ENCODE measurements around the gene VSIG10.

VSIG10 gene

DNA sequence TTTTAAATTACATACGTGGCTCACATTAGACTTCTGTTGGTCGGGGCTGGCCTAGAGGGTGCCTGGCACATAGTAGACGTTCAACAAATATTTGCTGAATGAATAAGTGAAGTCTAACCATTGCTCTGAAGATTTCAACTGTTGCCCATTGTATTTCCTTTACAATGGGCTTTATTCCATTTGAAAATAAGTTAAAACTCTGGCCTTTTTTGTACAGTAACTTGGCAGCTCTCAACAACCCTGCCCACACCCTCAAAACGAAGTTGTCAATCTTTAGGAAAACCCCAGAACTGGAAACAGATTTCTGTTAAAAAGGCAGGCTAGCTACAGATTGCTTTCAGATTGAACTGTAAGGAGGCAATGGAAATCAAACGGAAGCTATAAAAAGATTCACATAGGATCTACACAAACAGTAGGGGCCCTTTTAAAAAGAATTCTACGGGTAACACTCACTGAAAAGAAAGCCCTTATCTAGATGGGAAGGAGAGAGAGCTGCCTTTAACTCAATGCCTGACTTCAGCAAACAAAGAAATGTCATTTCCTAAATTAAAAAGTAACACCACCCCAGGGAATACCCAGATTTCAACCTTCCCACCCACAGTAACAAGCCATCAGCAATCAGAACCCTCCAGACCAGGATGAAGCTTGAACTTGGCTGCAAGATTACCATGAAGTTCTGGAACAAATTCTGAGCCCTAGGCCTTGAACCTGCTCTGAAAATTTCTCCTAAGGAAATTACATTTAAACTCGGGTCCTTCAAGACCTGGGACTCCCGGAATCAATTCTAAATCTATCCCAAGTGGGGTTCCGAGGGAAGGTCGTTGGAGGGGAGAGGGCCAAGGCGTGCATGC, 44.2 kb downstream of the VSIG10 start:
- DNase-seq = no peak

GRCh38 chr12:118058881-118059280, 44.9 kb downstream of the VSIG10 start:
- no peak for DNase-seq

- no peak for DNase-seq
Observed at GRCh38 chr12:118058227-118058626, 45.6 kb downstream of the VSIG10 start.

DNA sequence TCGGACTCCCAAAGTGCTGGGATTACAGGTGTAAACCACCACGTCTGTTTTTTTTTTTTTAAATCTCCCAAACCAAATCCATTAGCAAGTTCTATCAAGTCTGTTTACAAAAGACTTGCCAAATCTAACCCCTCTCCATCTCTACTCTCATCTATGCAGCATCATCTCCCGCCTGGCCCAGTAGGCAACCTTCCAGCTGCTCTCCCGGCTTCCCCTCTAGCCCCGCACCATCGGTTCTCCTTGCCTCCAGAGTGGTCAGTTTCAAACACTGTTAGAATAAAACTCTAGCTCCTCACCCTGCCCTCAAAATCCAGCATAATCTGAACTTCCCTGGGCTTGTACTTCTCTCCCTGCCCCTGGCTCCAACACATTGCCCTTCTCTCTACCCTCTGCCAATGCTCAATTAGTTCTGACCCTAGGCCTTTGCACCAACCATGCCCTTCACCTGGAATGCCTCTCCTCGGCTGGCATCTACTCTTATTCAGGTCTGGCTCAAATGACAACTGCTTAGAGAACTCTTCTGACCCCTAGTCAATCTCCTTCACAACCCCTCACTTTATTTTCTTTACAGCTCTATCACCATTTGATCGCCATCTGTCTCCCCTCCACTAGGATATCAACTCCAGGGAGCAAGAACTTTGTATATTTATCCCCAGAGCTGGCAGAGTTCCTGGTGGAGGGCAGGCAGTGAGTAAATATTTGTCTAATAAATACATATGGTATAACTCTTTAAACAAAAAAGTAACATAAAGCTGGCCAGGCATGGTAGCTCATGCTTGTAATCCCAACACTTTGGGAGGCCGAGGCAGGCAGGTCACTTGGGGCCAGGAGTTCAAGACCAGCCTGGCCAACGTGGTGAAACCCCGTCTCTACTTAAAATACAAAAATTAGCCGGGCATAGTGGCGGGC, 47.7 kb downstream of the VSIG10 start:
- peak; percentile 57 for DNase-seq

- DNase-seq = peak; percentile 69
Observed at GRCh38 chr12:118055144-118055557, 48.7 kb downstream of the VSIG10 start.

GRCh38 chr12:118053071-118053985, 50.5 kb downstream of the VSIG10 start:
- DNase-seq = no peak

DNA sequence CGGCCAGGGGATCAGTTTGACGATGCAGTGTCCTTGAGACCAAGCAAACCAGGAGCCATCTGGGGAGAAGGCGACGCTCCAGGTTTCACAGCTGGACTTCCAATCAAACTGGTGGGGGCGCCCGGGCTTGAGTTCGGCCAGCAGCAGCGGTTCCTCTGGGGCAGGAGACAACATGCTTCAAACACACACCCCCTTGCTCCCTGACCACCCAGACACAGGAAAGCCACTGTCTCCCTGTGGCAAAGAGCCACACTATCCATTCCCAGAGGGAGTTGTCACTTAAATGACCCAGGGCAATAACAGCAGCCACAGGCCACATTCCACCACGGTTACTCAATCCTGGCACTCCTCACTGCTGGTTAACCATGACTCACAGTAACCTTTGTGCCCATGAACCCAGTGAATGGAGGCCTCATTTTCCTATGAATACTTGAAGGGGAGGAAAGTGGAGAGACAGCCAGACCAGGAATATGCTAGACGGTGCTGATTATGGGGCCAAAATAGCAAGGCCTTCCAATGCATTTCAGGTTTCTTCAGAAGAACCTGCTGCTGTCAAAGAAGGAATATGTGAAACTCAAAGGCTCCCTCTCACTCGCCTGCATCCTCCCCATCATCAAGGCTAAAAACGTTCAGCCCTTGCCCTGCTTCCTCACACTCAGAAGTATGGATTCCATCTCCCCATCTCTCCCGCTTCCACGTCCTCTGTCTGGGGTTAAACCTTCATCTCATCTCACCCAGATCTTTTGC, 51.3 kb downstream of the VSIG10 start:
- DNase-seq = no peak

GRCh38 chr12:118050972-118051910, 52.6 kb downstream of the VSIG10 start:
- no peak for DNase-seq

DNA sequence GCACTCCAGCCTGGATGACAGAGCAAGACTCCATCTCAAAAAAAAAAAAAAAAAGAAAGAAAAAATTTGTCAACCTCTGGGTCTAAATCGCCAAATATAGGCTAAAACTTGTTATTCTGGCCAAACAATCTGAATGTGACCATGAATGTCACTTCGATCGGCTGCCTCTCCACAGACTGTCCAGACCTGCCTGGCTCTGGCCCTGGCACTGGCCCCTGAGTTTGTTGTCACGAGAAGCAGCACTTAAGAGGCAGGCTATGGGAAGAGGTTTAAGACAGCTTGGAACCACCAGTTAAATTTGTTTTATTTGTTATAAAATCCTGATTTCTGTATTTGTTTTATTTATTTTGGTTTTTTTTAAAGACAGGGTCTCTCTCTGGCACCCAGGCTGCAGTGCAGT, 57.4 kb downstream of the VSIG10 start:
- DNase-seq = no peak

- no peak for DNase-seq
Observed at GRCh38 chr12:118044577-118044976, 59.2 kb downstream of the VSIG10 start.

DNA sequence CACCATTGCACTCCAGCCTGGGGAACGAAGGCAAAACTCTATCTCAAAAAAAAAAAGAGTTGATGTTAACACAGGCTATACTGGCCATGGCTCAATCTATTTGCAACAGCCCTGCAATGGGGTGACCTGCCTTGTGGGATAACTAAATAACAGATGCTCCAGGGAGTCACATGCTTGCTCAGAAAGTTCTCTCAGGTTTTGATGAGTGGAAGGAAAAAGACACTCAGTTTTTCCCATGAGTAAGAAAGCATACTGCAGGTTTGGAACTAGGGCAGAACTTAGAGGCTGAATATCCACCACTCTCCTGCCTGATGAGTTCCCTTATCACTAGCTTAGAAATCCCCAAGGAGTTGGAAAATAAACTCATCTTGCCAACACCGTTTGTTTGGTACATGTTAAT, 59.7 kb downstream of the VSIG10 start:
- DNase-seq = no peak

- no peak for DNase-seq
Observed at GRCh38 chr12:118042091-118042490, 61.7 kb downstream of the VSIG10 start.

- DNase-seq = no peak
Observed at GRCh38 chr12:118038137-118038536, 65.7 kb downstream of the VSIG10 start.

DNA sequence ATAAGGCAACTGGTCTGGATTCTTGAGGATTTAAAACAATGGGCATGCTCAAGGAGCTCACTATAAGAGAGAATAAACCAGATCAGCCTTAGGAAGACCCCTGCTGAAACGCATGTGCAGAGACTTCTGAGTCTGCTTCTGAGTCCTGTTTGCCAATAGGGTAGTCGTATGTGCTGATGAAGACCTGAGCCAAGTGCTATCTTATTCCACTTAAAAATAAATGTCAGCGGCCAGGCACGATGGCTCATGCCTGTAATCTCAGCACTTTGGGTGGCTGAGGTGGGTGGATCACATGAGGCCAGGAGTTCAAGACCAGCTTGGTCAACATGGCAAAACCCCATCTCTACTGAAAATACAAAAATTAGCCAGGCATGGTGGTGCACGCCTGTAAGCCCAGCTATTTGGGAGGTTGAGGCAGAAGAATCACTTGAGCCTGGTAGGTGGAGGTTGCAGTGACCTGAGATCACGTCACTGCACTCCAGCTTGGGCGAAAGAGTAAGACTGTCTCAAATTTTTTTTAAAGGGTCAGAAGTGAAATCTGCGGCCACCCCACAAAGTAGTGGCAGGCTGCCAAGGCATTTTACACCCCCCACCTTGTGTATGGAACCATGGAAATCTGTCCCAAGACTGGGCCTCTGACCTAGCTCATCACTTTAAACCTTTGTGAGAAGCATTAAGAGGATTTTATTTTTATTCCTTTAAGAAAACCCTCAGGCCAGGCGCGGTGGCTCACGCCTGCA, 67.0 kb downstream of the VSIG10 start:
- DNase-seq = no peak

- DNase-seq = no peak
Observed at GRCh38 chr12:118035190-118036041, 68.4 kb downstream of the VSIG10 start.

DNA sequence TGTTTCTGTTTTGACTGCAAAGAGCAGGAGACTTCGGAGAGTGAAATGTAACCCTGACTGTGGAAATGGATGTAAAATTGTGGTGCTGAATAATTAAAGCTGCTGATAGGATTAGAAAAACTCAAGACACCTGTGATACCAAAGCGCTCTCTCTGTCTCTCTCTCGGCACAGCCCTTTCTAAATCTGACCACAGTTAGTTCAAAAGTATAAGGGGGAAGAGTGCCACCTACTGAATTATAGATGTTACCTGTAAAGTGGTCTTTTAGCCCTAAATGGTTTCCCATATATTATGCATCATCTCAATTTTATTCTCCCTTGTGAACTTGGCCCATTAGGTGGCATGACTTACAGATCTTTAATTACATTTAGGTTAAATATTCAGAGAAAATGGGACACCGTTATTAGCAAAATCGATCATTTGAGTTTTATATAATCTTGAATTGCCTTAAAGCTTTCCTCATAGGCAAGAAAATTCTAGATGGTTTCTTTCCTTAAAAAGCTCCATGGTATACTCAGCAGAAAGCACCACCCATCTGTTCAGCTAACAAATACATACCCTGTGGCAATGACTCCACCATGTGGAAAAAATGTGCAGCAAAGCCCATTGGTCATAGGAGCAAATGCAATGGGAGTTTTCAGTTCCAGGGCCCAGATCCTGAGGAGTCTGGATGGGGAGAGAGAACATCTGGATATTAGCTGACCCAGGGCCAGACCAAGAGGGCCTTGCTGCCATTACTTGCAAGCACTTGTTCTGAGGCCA, 69.2 kb downstream of the VSIG10 start:
- DNase-seq = no peak

- DNase-seq = no peak
Observed at GRCh38 chr12:118033902-118034301, 69.9 kb downstream of the VSIG10 start.

DNA sequence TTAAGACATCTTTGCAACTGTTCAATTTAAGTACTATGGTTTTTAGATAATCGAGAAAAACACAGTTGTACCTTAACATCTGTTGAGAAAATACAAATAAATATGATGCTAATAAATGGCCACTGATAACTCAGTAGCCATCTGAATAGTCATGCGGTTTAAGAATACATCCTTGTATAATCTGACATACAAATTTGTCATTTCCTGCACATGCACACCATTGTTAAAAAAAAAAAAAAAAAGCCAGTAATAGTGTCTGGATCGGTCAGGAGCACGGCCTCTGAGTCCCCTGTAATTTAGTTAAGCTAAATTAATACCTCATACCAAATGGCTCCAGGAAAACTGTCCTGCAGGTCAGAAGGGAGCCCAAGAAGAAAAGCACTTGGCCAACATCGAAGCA, 70.5 kb downstream of the VSIG10 start:
- DNase-seq = no peak

Data from SHP77 treated with DMSO at 0.1 percent for 48 hours (cell line).